HG03097 (cell line): ENCODE measurements around the gene ZNF793.

Experiments used
- ATAC-seq: cut with Tn5 transposase; IDR thresholded peaks from one replicate; pipeline ENCODE4 v1.9.1; 2021; ENCODE audit not compliant: unreplicated experiment, low FRiP score

Gene ZNF793

GRCh38 chr19:37564624-37565369, 58.1 kb downstream of the ZNF793 start:
- no peak for ATAC-seq

DNA sequence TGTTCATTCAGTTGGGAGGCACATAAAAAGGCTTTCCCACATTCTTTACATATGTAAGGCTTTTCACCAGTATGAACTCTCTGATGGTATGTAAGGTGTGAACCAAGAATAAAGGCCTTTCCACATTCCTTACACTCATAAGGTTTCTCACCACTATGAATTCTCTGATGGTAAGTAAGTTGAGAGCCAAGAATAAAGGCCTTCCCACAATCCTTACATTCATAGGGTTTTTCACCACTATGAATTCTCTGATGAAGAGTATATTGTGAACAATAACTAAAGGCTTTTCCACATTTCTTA, 58.6 kb downstream of the ZNF793 start:
- no peak for ATAC-seq

GRCh38 chr19:37572203-37572602, 65.5 kb downstream of the ZNF793 start:
- ATAC-seq = no peak

DNA sequence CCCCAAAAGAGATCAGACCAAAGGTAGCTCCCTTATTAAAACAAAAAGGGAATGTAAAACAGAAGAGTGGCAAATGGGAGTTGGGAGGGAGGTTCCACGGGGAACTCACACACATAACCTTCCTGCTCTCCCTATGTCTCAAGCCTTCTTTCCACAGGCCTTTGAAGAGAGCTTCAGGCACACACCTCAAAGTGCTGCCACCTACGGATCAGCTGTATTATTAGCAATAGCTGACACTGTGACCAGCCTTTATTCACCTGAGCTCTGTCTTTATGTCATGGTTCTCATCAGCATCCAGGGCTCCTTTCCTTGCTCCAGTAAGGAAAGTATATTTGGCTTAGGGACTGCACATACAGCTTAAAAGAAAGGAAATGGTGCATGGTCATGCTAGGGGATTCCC, 76.6 kb downstream of the ZNF793 start:
- no peak for ATAC-seq
